ENCODE results near the gene ALOX5.
"Not testable (repeated sequence)": the region's sequence is repeated elsewhere in the genome, so short reads cannot be mapped to it uniquely, and the experiment has no call there.

- TF ChIP-seq SPI1 (IDR thresholded peaks at IDR 0.05; ENCODE audit: low read depth, low read length); POLR2AphosphoS5 (IDR thresholded peaks at IDR 0.05; ENCODE audit: low read depth, low read length); TAF1 (IDR thresholded peaks at IDR 0.05; ENCODE audit: low read depth, low read length); POLR2A (IDR thresholded peaks at IDR 0.05; ENCODE audit: low read depth, low read length); POU2F2 (IDR thresholded peaks at IDR 0.05; ENCODE audit: low read depth, low read length); PAX5 (IDR thresholded peaks at IDR 0.05; ENCODE audit: insufficient read depth, low read length, severe bottlenecking): not testable (repeated sequence)
Measured at GRCh38 chr10:45331824-45332223, 42.2 kb upstream of the ALOX5 start.
